Astrocyte of the spinal cord (primary cell): ENCODE measurements around the gene CBX4.
"Not testable (repeated sequence)": the region's sequence is repeated elsewhere in the genome, so short reads cannot be mapped to it uniquely, and the experiment has no call there.

ENCODE experiments used
- DNase-seq: peaks from one replicate; pipeline ENCODE4 v3.0.0; 2011; ENCODE audit warnings: low read depth, low spot score
- H3K4me3 ChIP-seq: 2 replicates; pipeline ENCODE4 v1.5.1; 2011; ENCODE audit warnings: low read depth, mild to moderate bottlenecking, low read length, moderate library complexity
- CTCF ChIP-seq: IDR thresholded peaks from 2 replicates; pipeline ENCODE4 v1.5.1; 2012; ENCODE audit warnings: low read depth, mild to moderate bottlenecking, low read length, inconsistent platforms
- in situ Hi-C: cut with HindIII; loops from 2 replicates; pipeline ENCODE4 v1.10.0; 2017; ENCODE audit warnings: low sequenced_read_pairs

The CBX4 gene

GRCh38 chr17:79861413-79862216 lies 22.4 kb upstream of the CBX4 start:
- no peak for TF ChIP-seq CTCF
- H3K4me3 ChIP-seq, result no peak overlapping the region
- in situ Hi-C loops, result no loop called here
- no peak for DNase-seq

- no peak for TF ChIP-seq CTCF
- in situ Hi-C loops, result no loop called here
- no peak for DNase-seq
- H3K4me3 ChIP-seq, result no peak overlapping the region
Observed at GRCh38 chr17:79859676-79860615, 20.7 kb upstream of the CBX4 start.

- DNase-seq, result no peak
- no peak overlapping the region for H3K4me3 ChIP-seq
- TF ChIP-seq CTCF, result no peak
- in situ Hi-C loops, result no loop called here
Observed at GRCh38 chr17:79857095-79857494, 17.9 kb upstream of the CBX4 start.

- no peak for DNase-seq
- TF ChIP-seq CTCF, result no peak
- H3K4me3 ChIP-seq, result no peak overlapping the region
- in situ Hi-C loops, result no loop called here
Observed at GRCh38 chr17:79855331-79856124, 16.3 kb upstream of the CBX4 start.

- no peak for DNase-seq
- in situ Hi-C loops, result no loop called here
- no peak overlapping the region for H3K4me3 ChIP-seq
- no peak for TF ChIP-seq CTCF
Observed at GRCh38 chr17:79854080-79855060, 15.1 kb upstream of the CBX4 start.

- DNase-seq, in situ Hi-C loops, H3K4me3 ChIP-seq: not testable (repeated sequence)
Observed at GRCh38 chr17:79853168-79853567, 13.9 kb upstream of the CBX4 start.
